Naive B cell (primary cell): ENCODE measurements around the gene ARHGAP30. TPM values are rescaled to one million over a fixed set of nuclear protein-coding genes. Genes with fewer than 3 reads are reported as not detected.
"Not testable (repeated sequence)": the region's sequence is repeated elsewhere in the genome, so short reads cannot be mapped to it uniquely, and the experiment has no call there.

Source experiments
- ATAC-seq, 2 donors: fragments of 150-1000 bp; cut with Tn5 transposase; 2 replicates each; pipeline ENCODE4 v1.10.0; 2021; ENCODE audit warnings: low read depth in 2 of 2, mild to moderate bottlenecking in 2 of 2, moderate library complexity in 2 of 2
- DNase-seq: peaks from one replicate; pipeline ENCODE4 v3.0.0; 2022
- H3K27ac Mint-ChIP-seq, 6 donors: one replicate each; pipeline ENCODE4 v1.8.0; 2020 to 2022; ENCODE audit warnings: mild to moderate bottlenecking in 6 of 6, mixed read lengths in 6 of 6, moderate library complexity in 5 of 6, inconsistent platforms in 2 of 6
- H3K27me3 Mint-ChIP-seq, 3 donors: one replicate each; pipeline ENCODE4 v1.8.0; 2021 to 2022; ENCODE audit warnings: mixed read lengths in 3 of 3, mild to moderate bottlenecking in 1 of 3
- H3K36me3 Mint-ChIP-seq, 2 donors: one replicate each; pipeline ENCODE4 v1.8.0; 2020 to 2022; ENCODE audit warnings: mixed read lengths in 2 of 2, inconsistent platforms in 1 of 2, mild to moderate bottlenecking in 1 of 2
- H3K4me1 Mint-ChIP-seq, 3 donors: one replicate each; pipeline ENCODE4 v1.8.0; 2020 to 2022; ENCODE audit warnings: mixed read lengths in 3 of 3, inconsistent platforms in 1 of 3, mild to moderate bottlenecking in 1 of 3, moderate library complexity in 1 of 3
- H3K4me3 Mint-ChIP-seq, 8 donors: one replicate each; pipeline ENCODE4 v1.8.0; 2020 to 2022; ENCODE audit warnings: mild to moderate bottlenecking in 8 of 8, mixed read lengths in 8 of 8, moderate library complexity in 8 of 8, inconsistent platforms in 2 of 8
- H3K9me3 Mint-ChIP-seq, 7 donors: one replicate each; pipeline ENCODE4 v1.8.0; 2020 to 2022; ENCODE audit warnings: mixed read lengths in 7 of 7, mild to moderate bottlenecking in 5 of 7, inconsistent platforms in 2 of 7, moderate library complexity in 1 of 7
- polyA plus RNA-seq, 6 donors: library from polyadenylated mRNA; unstranded; fragments of 300-500 nt; fragmentation: Illumina TruSeq; gene quantifications; one replicate each; pipeline ENCODE4 v1.2.3, GENCODE V29; 2021; ENCODE audit warnings: low read depth in 6 of 6

ARHGAP30 gene, protein sequence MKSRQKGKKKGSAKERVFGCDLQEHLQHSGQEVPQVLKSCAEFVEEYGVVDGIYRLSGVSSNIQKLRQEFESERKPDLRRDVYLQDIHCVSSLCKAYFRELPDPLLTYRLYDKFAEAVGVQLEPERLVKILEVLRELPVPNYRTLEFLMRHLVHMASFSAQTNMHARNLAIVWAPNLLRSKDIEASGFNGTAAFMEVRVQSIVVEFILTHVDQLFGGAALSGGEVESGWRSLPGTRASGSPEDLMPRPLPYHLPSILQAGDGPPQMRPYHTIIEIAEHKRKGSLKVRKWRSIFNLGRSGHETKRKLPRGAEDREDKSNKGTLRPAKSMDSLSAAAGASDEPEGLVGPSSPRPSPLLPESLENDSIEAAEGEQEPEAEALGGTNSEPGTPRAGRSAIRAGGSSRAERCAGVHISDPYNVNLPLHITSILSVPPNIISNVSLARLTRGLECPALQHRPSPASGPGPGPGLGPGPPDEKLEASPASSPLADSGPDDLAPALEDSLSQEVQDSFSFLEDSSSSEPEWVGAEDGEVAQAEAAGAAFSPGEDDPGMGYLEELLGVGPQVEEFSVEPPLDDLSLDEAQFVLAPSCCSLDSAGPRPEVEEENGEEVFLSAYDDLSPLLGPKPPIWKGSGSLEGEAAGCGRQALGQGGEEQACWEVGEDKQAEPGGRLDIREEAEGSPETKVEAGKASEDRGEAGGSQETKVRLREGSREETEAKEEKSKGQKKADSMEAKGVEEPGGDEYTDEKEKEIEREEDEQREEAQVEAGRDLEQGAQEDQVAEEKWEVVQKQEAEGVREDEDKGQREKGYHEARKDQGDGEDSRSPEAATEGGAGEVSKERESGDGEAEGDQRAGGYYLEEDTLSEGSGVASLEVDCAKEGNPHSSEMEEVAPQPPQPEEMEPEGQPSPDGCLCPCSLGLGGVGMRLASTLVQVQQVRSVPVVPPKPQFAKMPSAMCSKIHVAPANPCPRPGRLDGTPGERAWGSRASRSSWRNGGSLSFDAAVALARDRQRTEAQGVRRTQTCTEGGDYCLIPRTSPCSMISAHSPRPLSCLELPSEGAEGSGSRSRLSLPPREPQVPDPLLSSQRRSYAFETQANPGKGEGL
- polyA plus RNA-seq: 100 to 1,000 TPM in 1 of 6 donors, 10 to 100 TPM in 5; 42.4 to 154 (median 82.6) TPM

DNA sequence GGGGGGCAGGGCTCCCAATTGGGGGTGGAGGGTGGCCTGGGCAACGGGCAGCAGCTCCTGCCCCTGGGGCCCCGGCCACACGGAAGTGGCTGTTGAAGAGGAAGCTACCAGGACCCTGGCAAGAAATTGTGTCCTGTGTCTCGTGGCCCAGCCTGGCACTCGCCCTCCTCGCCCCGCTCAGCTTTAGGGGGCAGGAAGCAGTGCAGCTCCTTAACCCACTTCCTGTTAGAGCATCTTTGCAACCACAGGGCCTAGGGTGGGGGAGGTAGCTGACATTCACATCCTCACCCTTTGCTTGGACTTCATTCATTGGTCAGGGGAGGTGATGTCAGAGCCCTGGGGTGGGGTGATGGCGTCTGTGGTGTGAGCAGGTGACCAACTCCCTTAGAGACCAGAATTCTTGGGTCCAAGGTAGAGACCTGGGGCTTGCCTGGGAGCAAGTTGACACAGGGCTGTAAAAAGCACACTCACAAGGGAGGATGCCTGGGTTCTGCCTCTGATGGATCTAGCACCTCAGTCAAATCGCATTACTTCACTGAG, at the start of gene ARHGAP30:
Gene ARHGAP30 (minus strand): TSS at position 161 of the 540 bp plus-strand sequence. CDS start 267 bp downstream, outside the sequence.
- peak; percentile 91 for DNase-seq
- Mint-ChIP-seq H3K4me1 (peaks cover 48 to 57% (median 56%) of the 10 kb centered on the region in 3 donors), H3K27ac (peak within 1 kb of the TSS; percentile 93 to 99 (median 98)), H3K27me3 (no peaks in the 10 kb centered on the region), H3K36me3 (peaks cover 0 to 13% of the 10 kb centered on the region in 2 donors), H3K9me3 (no peaks in the 10 kb centered on the region), H3K4me3 (peak within 1 kb of the TSS; percentile 90 to 100 (median 99))
- ATAC-seq: peak; percentile 78 to 82

DNA sequence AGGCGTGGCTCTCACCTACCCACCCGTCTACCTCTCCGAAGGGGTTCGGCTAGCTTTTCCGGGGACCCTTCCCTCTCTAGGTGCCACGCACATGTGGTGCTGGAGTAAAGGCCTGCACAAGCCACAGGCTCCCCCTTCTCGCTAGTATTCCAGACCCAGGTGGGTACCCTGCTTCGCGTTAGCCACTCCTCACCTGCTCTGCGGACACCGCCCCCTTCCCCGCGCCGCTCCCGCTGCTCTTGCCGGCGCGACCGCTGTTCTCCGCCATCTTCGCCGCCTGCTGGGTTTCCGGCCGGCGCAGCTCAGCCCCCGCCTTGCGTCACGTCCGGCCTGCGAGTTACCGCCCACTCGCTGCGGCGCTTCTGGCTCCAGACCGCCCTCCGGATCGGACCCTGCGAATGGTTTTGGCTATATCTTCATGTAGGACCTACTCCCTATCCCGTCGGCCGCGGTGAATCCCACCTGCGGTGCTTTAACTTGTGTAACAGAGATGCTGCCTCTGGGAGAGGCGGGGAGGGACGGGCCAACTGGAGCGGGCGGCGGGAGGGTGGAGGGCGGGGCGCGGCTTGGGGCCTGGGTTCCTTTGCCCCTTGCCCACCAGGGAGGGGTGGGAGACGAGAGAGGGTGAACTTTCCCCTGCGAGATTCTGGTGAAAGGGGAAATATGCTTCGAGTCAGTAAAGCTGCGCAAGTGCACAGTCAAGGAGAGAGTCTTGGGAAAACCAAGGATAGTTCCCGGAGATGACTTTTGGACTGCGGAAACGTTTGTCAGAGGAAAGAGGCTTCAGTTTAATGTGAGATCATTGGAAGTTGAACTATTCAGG, 48.3 kb upstream of the ARHGAP30 start, which contains the start of the genes NIT1 and PFDN2:
Gene NIT1 (plus strand): TSS at position 347 of the 823 bp plus-strand sequence. CDS start 72 bp downstream, at position 419.
Gene PFDN2 (minus strand): TSS at position 279 of the 823 bp plus-strand sequence. CDS start 11 bp downstream, at position 268.
- Mint-ChIP-seq H3K36me3 (peaks cover 0 to 11% of the 10 kb centered on the region in 2 donors), H3K4me3 (peak within 1 kb of the TSS; percentile 93 to 99 (median 97)), H3K27me3 (no peaks in the 10 kb centered on the region), H3K4me1 (peaks cover 50 to 87% (median 82%) of the 10 kb centered on the region in 3 donors), H3K9me3 (no peaks in the 10 kb centered on the region), H3K27ac (peak within 1 kb of the TSS; percentile 95 to 98 (median 96))
- peak; percentile 85 for DNase-seq
- ATAC-seq: peak; percentile 81 to 84

DNA sequence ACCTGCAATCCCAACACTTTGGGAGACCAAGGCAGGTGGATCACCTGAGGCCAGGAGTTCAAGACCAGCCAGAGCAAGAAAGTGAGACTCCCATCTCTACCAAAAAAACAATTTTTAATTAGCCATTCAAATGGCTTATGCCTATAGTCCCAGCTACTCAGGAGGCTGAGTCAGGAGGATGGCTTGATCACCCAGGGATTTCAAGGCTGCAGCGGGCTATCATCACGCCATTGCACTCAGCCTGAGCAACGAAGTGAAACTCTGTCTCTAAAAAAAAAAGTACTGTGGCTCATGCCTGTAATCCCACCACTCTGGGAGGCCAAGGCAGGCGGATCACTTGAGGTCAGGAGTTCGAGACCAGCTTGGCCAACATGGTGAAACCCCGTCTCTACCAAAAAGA, 46.3 kb upstream of the ARHGAP30 start:
- Mint-ChIP-seq H3K4me1 (peaks cover 44 to 87% (median 77%) of the 10 kb centered on the region in 3 donors), H3K4me3 (peak overlapping the region in 7 of 8 donors; percentile 60 to 99 (median 96)), H3K27ac (peak overlapping the region in 2 of 6 donors; percentile 37 to 95)
- not testable (repeated sequence) for H3K36me3 Mint-ChIP-seq, H3K27me3 Mint-ChIP-seq, DNase-seq, ATAC-seq, H3K9me3 Mint-ChIP-seq

DNA sequence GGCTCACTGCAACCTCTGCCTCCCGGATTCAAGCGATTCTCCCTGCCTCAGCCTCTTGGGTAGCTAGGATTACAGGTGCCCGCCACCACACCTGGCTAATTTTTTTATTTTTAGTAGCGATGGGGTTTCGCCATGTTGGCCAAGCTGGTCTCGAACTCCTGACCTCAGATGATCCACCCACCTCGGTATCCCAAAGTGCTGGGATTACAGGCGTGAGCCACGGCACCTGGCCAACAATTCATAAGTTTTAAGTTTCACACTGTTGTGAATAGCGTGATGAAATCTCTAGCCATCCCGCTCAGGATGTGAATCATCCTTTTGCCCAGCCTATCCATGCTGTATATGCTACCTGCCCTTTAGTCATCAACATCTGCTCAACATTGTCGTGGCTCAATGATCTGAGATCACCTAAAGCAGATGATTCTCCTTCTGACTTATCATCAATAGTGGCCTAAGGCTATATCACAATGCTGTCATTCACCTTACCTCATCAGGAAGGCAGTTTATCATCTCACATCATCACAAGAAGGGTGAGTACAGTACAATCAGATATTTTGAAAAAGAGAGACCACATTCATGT, 45.5 kb upstream of the ARHGAP30 start:
- H3K36me3 Mint-ChIP-seq: no peaks in the 10 kb centered on the region
- DNase-seq: no peak
- no peaks in the 10 kb centered on the region for H3K27me3 Mint-ChIP-seq
- H3K9me3 Mint-ChIP-seq: no peaks in the 10 kb centered on the region
- ATAC-seq: no peak
- peaks cover 42 to 83% (median 75%) of the 10 kb centered on the region in 3 donors for H3K4me1 Mint-ChIP-seq
- no peak overlapping the region for H3K27ac Mint-ChIP-seq
- H3K4me3 Mint-ChIP-seq: peak overlapping the region in 4 of 8 donors; percentile 55 to 99 (median 87)

DNA sequence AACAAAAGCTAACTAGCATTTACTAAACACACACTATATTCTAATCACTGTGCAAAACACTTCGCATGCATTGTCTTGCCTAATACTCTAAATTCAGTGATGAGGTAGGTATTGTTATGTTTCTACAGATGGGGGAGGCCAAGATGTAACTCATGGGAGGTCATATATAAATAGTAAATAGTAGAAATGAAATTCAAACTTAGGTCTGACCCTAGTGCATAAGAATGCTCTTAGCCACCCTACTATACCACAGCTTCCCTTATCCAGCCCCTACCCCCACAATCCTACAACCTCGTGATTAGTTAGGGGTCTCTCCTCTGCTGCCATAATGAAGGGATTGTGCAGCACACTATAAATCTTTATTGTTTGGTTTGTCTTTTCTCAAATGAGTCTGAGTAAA, 44.9 kb upstream of the ARHGAP30 start:
- H3K4me1 Mint-ChIP-seq: peaks cover 37 to 78% (median 68%) of the 10 kb centered on the region in 3 donors
- peak overlapping the region in 2 of 6 donors; percentile 27 to 66 for H3K27ac Mint-ChIP-seq
- peak overlapping the region in 1 of 8 donors; percentile 44 for H3K4me3 Mint-ChIP-seq
- no peaks in the 10 kb centered on the region for H3K27me3 Mint-ChIP-seq
- H3K9me3 Mint-ChIP-seq: no peaks in the 10 kb centered on the region
- ATAC-seq (no peak), DNase-seq (no peak)
- H3K36me3 Mint-ChIP-seq: no peaks in the 10 kb centered on the region

DNA sequence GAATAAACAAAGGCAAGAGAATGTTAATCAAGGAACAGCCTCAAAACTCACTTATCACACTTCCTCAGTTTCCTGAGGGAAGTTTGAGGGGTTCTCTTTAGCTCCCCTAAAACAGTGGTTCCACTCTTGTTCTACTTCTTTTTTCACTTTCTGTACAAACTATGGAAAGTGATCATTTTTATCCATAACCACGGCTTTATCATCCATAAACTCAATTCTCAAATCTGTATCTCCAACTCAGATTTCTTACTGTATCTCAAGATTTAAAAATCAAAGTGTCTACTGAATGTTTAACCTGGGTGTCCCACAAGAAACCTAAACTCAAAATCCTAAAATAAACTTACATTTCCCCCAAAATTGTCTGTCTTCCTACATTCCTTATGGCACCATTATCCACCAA, 44.2 kb upstream of the ARHGAP30 start:
- ATAC-seq: no peak
- no peak for DNase-seq
- peak overlapping the region in 2 of 6 donors; percentile 27 to 66 for H3K27ac Mint-ChIP-seq
- no peaks in the 10 kb centered on the region for H3K36me3 Mint-ChIP-seq
- no peaks in the 10 kb centered on the region for H3K27me3 Mint-ChIP-seq
- no peaks in the 10 kb centered on the region for H3K9me3 Mint-ChIP-seq
- H3K4me1 Mint-ChIP-seq: peaks cover 33 to 75% (median 62%) of the 10 kb centered on the region in 3 donors
- peak overlapping the region in 2 of 8 donors; percentile 27 to 44 for H3K4me3 Mint-ChIP-seq

DNA sequence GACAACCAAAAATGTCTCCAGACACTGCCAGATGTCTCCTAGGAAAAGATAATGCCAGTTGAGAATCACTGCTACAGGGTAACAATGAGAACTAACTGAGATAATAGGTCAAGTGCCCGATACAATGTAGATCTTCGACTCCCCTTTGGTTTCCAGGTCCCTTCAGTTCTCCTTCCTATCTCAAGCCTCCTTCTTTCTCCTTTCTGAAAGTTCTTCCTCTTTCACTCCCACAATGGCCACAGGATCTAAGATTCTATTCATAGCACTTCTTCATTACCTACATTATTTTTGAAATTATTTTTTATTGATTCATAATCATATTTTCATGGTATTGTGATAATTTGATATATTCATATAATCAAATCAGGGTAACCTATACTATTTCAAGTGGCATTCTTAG, 41.8 kb upstream of the ARHGAP30 start:
- Mint-ChIP-seq H3K27me3 (no peaks in the 10 kb centered on the region), H3K4me1 (peaks cover 30 to 58% (median 43%) of the 10 kb centered on the region in 3 donors), H3K27ac (peak overlapping the region in 2 of 6 donors; percentile 12 to 56), H3K4me3 (peak overlapping the region in 1 of 8 donors; percentile 2), H3K36me3 (no peaks in the 10 kb centered on the region), H3K9me3 (no peaks in the 10 kb centered on the region)
- DNase-seq: no peak
- ATAC-seq: no peak

DNA sequence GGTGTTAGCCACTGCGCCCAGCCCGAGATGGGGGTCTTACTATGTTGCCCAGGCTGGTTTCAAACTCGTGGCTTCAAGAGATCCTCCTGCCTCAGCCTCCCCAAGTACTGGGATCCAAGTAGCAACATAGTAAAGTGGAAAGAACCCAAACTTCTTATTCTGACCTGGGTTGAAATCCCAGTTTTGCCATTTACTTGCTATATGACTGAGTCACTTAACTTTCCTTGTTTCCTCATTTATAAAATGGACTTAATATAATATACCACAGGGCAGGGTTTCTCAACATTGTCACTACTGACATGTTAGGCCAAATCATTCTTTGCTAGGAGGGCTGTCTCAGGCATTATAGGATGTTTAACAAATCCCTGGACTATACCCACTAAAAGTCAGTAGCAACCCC, 41.4 kb upstream of the ARHGAP30 start:
- ATAC-seq (no peak), DNase-seq (no peak)
- Mint-ChIP-seq H3K4me1 (peaks cover 31 to 57% (median 43%) of the 10 kb centered on the region in 3 donors), H3K4me3 (peak overlapping the region in 1 of 8 donors; percentile 2), H3K36me3 (no peaks in the 10 kb centered on the region), H3K9me3 (no peaks in the 10 kb centered on the region), H3K27ac (peak overlapping the region in 2 of 6 donors; percentile 12 to 90), H3K27me3 (no peaks in the 10 kb centered on the region)

DNA sequence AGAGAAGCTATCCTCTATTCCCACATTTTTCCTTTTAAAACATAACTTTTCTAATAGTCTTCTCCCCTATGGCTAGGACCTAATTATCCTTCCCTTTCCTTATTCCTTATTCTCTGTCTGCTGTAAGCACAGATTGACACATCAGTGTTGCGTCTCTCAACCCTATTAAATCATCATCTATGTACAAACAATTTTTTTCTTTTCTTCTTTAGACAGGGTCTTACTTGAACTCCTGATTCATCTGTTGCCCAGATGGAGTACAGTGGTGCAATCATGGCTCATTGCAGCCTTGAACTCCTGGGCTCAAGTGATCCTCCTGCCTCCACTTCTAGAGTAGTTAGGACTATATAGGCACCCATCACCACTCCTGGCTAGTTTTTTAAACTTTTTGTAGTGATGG, 36.7 kb upstream of the ARHGAP30 start:
- H3K27ac Mint-ChIP-seq: no peak overlapping the region
- no peak for DNase-seq
- H3K9me3 Mint-ChIP-seq: no peaks in the 10 kb centered on the region
- no peaks in the 10 kb centered on the region for H3K27me3 Mint-ChIP-seq
- peaks cover 8 to 32% (median 17%) of the 10 kb centered on the region in 3 donors for H3K4me1 Mint-ChIP-seq
- H3K36me3 Mint-ChIP-seq: no peaks in the 10 kb centered on the region
- no peak for ATAC-seq
- H3K4me3 Mint-ChIP-seq: no peak overlapping the region

DNA sequence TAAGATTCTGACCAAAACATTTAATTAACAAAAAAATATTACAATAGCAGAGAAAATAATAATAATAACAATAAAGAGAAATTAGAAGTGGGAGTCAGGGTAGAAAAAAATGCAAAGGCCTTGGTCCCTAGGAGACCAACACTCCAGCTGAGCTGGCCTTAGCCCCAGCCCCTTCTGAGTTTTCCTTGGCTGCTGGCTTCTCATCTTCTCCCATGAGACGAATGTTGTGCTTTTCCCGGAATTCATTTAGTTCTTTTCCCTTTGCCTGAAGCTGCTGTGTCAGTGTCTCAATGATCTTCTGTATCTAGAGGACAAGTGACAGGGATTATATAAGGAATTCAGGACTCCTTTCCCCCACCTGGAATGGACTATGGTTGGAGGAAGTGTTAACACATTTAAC, 30.9 kb upstream of the ARHGAP30 start:
- peaks cover 0 to 6% (median 0%) of the 10 kb centered on the region in 3 donors for H3K27me3 Mint-ChIP-seq
- DNase-seq (no peak), ATAC-seq (no peak)
- peak overlapping the region in 1 of 6 donors; percentile 35 for H3K27ac Mint-ChIP-seq
- no peaks in the 10 kb centered on the region for H3K36me3 Mint-ChIP-seq
- H3K9me3 Mint-ChIP-seq: peaks cover 0 to 5% (median 0%) of the 10 kb centered on the region in 7 donors
- H3K4me3 Mint-ChIP-seq: peak overlapping the region in 2 of 8 donors; percentile 30
- peaks cover 28 to 35% (median 34%) of the 10 kb centered on the region in 3 donors for H3K4me1 Mint-ChIP-seq

DNA sequence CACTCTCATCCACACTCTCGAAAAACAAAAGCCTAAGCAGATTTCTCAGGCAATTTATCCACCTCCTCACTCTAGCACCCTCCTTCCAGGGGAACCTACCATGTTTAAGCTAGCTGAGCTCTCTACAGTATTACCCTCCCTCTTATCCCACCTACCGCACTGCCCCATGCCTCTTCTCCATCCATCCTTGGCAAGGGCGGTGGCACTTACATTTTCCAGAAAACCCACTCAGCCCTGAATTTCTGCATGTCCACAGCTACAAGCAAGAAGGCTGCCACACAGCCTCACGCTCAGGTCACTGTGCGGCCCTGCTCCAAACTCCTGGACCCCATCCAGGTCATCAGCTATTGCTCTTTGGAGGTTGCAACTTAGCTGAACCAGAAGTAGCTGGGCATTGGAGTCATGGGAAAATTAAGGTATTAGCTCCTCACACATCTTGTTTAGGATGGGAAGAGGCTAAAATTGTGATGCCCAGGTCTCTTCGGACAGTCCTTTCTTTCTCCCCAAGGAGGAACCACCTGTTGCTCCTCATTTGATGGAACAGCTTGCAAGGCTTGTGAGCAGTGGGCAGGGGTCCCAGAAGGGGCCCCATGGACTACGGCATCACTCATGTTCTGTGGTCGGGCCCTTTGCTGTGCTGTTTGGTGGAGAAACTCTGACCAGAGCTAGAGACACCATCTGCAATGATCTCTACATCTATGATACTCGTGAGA, 29.6 kb upstream of the ARHGAP30 start:
- H3K36me3 Mint-ChIP-seq: no peaks in the 10 kb centered on the region
- peaks cover 28 to 29% (median 28%) of the 10 kb centered on the region in 3 donors for H3K4me1 Mint-ChIP-seq
- DNase-seq (no peak), ATAC-seq (no peak)
- peaks cover 0 to 5% (median 0%) of the 10 kb centered on the region in 7 donors for H3K9me3 Mint-ChIP-seq
- H3K27ac Mint-ChIP-seq: peak overlapping the region in 5 of 6 donors; percentile 36 to 76 (median 66)
- H3K4me3 Mint-ChIP-seq: peak overlapping the region; percentile 67 to 95 (median 86)
- peaks cover 0 to 6% (median 0%) of the 10 kb centered on the region in 3 donors for H3K27me3 Mint-ChIP-seq
